Ramos (cell line): ENCODE data around the gene RAB5IF.

Experiments used
- in situ Hi-C: fragments of 300-500 bp; cut with MboI; formaldehyde crosslinking; loops from one replicate; pipeline ENCODE4 v1.14.3; 2022; ENCODE audit warnings: low sequenced_read_pairs; ENCODE audit not compliant: unreplicated experiment

The RAB5IF gene

DNA sequence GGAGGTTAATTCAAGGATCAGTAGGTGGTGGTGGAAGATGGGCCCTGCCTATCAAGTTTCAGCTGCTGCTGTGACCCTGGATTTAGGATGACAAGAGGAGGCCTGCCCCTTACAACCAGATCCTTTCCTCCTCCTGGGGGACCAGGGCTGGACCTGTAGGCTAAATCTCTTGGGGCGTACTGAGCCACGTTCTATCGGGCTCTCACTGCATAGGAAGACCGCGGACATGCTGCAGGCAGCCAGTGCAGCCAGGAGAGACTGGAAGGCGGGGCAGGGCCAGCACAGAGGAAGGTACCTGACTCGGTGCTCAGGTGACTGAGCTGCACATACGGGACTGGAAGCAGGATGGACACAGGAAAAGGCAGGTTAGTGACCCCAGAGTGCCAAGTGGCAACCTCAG, 48.9 kb downstream of the RAB5IF start:
- in situ Hi-C loops: no loop called here

DNA sequence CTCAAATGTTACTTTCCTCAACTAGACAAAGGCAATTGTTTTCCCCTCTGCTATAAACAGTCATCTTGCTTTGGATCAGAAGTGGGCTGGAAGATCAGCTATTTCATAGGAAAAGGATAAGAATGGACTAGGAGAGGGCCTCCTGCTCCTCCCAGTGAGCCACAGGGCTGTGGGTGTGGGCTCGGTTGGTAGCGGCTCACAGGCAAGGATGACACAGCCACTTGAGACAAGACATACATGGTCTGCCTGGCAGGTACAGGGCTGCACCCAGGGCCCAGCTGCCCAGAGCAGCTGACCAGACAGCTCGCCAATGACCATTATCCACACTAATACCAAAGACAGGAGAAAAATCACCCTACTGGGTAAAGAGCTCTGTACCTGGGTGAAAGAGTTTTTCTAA, 49.4 kb downstream of the RAB5IF start:
- in situ Hi-C loops: no loop called here

GRCh38 chr20:36656733-36657132, 51.2 kb downstream of the RAB5IF start:
- in situ Hi-C loops: no loop called here

GRCh38 chr20:36658300-36658699, 52.7 kb downstream of the RAB5IF start:
- in situ Hi-C loops: no loop called here
